WERI-Rb-1 (cell line): ENCODE results near the gene ATP2A3.

ENCODE experiments used
- DNase-seq: peaks from one replicate; pipeline ENCODE4 v3.0.0-alpha.2; 2020
- H3K27ac ChIP-seq: fragments of 250-450 bp; sonication (Bioruptor Pico); 2 replicates; pipeline ENCODE4 v1.5.1; 2020; ENCODE audit warnings: mild to moderate bottlenecking, moderate library complexity
- H3K27me3 ChIP-seq: fragments of 250-450 bp; sonication (Bioruptor Pico); 2 replicates; pipeline ENCODE4 v1.5.1; 2021; ENCODE audit warnings: mild to moderate bottlenecking, low read depth, moderate library complexity; ENCODE audit not compliant: insufficient read depth, severe bottlenecking
- H3K36me3 ChIP-seq: fragments of 250-450 bp; sonication (Bioruptor Pico); 2 replicates; pipeline ENCODE4 v1.5.1; 2020; ENCODE audit warnings: mild to moderate bottlenecking, moderate library complexity
- H3K4me3 ChIP-seq: 2 replicates; pipeline ENCODE4 v1.5.1; 2011; ENCODE audit warnings: low read depth, mild to moderate bottlenecking, control low read depth, low read length
- H3K9me3 ChIP-seq: fragments of 250-450 bp; sonication (Bioruptor Pico); 2 replicates; pipeline ENCODE4 v1.5.1; 2021; ENCODE audit warnings: mild to moderate bottlenecking, moderate library complexity; ENCODE audit not compliant: severe bottlenecking
- TF ChIP-seq, protein P1 (sequence below): IDR thresholded peaks from 2 replicates; pipeline ENCODE4 v1.5.1; 2011; ENCODE audit warnings: low read depth, mild to moderate bottlenecking, control low read depth, inconsistent platforms, low read length

The ATP2A3 gene

DNA sequence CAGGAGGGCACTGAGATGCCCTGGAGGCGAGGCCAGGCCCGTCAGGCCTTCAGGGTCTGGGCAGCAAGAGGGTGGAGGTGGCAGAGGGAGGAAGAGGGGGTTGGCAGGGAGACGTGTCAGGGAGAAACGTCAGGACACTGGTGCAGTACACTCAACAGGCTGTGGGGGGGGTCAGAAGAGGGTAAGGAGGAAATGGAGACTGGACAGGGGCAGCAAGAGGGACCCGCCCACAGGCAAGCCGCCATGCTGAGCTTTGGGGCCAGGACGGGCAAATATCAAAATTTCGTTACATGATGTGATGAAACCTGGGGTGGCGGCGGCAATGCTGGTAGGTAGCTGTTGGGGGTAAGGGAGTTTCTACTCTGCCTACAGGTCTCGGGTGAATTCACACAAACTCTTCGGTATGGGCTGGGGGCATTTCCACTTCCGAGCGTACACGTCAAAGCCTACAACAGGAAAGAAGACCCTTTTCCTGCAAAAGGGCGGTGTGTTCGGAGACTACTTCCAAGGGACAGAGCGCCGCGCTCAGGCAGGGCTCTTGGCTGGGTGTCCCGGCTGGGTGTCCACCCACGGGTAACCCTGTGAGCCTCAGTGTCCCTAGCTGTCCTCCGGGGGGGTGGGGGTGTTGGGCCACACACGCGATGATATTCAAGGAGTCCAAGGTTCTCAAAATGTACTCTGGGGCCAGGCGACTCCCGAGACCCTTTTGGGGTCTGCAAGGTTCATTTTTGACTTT, 43.3 kb upstream of the ATP2A3 start:
- no peaks in the 10 kb centered on the region for H3K27me3 ChIP-seq
- TF ChIP-seq, protein P1, sequence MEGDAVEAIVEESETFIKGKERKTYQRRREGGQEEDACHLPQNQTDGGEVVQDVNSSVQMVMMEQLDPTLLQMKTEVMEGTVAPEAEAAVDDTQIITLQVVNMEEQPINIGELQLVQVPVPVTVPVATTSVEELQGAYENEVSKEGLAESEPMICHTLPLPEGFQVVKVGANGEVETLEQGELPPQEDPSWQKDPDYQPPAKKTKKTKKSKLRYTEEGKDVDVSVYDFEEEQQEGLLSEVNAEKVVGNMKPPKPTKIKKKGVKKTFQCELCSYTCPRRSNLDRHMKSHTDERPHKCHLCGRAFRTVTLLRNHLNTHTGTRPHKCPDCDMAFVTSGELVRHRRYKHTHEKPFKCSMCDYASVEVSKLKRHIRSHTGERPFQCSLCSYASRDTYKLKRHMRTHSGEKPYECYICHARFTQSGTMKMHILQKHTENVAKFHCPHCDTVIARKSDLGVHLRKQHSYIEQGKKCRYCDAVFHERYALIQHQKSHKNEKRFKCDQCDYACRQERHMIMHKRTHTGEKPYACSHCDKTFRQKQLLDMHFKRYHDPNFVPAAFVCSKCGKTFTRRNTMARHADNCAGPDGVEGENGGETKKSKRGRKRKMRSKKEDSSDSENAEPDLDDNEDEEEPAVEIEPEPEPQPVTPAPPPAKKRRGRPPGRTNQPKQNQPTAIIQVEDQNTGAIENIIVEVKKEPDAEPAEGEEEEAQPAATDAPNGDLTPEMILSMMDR: no peak
- DNase-seq: no peak
- no peak overlapping the region for H3K27ac ChIP-seq
- H3K36me3 ChIP-seq: peaks cover 48% of the 10 kb centered on the region
- H3K4me3 ChIP-seq: no peak overlapping the region
- no peaks in the 10 kb centered on the region for H3K9me3 ChIP-seq

DNA sequence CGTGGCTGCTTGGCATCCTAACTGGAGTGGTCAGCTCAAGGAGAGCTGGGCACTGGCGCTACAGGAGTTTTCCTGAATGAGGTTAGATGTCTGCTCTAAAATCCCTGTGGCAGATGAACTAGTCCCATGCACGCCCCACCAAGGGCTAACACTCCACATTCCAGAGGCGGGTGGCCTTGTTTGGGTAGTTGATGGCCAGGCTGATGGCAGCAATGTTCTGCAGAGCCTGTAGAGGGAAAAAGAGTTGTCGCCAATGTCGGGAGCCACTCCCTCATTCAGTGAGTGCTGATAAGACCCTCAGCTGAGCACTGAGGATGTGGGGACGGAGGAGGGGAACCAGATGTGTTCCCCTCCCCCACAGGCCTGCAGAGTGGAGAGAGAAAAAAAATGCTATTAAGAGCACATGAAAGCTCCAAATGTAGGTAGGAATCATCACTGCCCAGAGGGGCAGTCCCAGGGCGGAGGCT, 42.5 kb upstream of the ATP2A3 start:
- no peak overlapping the region for H3K4me3 ChIP-seq
- no peaks in the 10 kb centered on the region for H3K27me3 ChIP-seq
- H3K27ac ChIP-seq: no peak overlapping the region
- H3K9me3 ChIP-seq: no peaks in the 10 kb centered on the region
- TF ChIP-seq, protein P1: no peak
- DNase-seq: no peak
- H3K36me3 ChIP-seq: peaks cover 41% of the 10 kb centered on the region

DNA sequence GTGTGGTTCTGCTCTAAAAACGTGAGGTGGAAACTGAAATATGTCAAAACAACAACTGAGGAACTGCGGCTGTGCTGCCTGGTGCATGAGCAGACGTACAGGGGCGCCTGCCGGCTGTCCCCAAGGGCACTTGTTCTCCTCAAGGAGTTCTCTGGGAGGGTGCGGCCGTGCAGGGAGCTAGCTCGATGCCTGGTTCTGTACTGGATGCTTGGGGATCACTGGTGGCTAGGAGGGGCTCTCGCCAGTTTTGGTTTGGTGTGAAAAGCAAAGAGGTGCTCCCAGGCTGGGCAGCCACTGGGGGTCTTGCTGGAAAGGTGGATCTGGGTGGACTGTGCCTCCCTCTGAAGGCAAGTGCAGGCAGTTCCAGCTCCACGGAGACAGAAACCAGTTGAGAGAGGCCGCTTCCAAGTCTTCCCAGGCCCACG, 41.9 kb upstream of the ATP2A3 start:
- no peak overlapping the region for H3K27ac ChIP-seq
- no peaks in the 10 kb centered on the region for H3K9me3 ChIP-seq
- no peak for DNase-seq

DNA sequence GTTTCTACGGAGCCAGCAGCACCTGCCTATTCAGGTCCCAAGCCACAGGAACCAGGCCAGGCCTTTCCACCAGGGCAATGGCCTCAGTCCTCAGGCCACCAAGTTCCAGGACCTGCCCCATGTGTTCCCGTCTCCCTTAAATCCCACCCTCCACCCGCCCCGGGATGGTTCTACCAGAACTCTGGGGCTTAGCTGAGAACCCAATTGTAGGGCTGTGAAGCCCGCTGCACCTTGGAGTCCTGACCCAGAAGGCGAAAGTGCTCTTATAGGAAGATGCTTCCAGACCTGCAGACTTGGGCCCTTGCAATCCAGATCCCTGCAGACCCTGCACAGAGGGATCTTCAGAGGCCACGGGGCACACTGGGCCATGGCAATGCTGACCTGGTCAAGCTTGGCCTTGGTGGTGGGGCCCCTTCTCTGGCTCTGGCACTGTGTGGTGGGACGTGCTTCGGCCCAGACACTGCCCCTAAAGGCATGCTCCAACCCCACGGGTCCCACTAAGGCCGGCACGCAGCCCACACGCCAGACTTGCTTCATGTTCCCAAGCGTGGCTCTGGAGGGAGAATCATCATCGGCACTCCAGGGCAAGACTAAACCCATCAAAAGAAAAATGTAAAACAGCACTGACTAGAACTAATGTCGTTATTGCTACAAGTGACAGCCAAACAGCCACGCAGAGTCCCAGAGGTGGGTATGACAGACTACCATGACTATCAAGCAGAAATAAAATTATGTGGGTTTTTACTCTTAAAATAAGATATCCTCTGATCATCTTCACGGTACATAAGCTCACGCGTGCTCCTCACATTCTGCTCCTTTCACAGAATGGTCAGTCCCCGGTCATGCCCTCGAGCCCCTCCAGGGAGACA, 41.3 kb upstream of the ATP2A3 start:
- Histone ChIP-seq H3K36me3 (peaks cover 39% of the 10 kb centered on the region), H3K4me3 (no peak overlapping the region), H3K27ac (no peak overlapping the region), H3K9me3 (no peaks in the 10 kb centered on the region), H3K27me3 (no peaks in the 10 kb centered on the region)
- no peak for DNase-seq
- TF ChIP-seq, protein P1: no peak

More for the DNA sequence above, 41.9 kb upstream of the ATP2A3 start:
- Histone ChIP-seq H3K4me3 (no peak overlapping the region), H3K27me3 (no peaks in the 10 kb centered on the region), H3K36me3 (peaks cover 39% of the 10 kb centered on the region)
- TF ChIP-seq, protein P1: no peak

DNA sequence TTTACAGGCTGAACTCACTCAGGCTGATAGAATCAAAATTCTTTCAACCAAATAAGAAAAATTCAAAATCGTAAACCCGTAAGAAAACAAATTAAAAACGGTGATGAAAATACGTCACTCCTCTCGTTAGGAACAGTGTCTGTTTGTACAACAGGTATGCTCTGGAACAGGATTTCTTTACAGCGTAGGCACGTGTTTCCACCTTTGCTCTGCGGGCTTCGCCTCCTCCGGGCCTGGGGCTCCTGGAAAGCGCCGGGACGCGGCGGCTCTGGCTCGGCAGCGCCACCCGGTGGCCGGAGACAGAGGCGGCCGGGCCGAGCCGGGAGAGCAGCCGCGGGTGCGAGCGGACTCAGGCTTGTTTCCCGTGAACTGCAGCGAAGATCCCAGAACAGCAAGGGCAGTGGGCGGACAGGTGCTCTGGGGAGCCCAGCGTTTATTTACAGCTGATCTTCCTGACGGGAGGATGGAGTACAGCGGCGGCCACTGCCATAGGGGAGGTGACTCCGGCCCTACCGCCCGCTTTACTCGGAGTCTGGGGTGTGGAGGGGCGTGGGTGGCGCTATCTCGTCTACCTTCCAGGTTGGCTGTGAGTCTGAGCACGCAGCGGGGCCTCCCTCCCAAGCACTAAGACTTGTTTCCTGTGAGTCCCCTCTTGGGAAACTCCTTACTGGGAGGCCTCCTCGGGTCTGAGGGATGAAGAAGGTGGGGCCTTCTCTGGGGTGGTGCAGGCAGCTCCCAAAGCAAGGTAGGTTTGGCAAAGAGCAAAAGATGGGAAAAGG, 40.5 kb upstream of the ATP2A3 start:
- no peaks in the 10 kb centered on the region for H3K27me3 ChIP-seq
- TF ChIP-seq, protein P1: peak; percentile 89
- H3K9me3 ChIP-seq: no peaks in the 10 kb centered on the region
- H3K27ac ChIP-seq: no peak overlapping the region
- H3K36me3 ChIP-seq: peaks cover 38% of the 10 kb centered on the region
- no peak overlapping the region for H3K4me3 ChIP-seq
- peak; percentile 61 for DNase-seq
